GM12891 (cell line): ENCODE results near the gene RARRES1.
"Not testable (repeated sequence)": the region's sequence is repeated elsewhere in the genome, so short reads cannot be mapped to it uniquely, and the experiment has no call there.

Experiments
- PAX5 ChIP-seq: IDR thresholded peaks from 2 replicates; pipeline ENCODE4 v1.6.1; 2011; ENCODE audit warnings: low read length, moderate library complexity, mild to moderate bottlenecking; ENCODE audit not compliant: insufficient read depth, severe bottlenecking
- POLR2A ChIP-seq: IDR thresholded peaks from 2 replicates; pipeline ENCODE4 v1.6.1; 2011; ENCODE audit warnings: low read depth, low read length, control low read depth
- POLR2AphosphoS5 ChIP-seq: IDR thresholded peaks from 2 replicates; pipeline ENCODE4 v1.6.1; 2011; ENCODE audit warnings: low read depth, low read length, control low read depth
- SPI1 ChIP-seq: IDR thresholded peaks from 2 replicates; pipeline ENCODE4 v1.6.1; 2011; ENCODE audit warnings: low read depth, low read length, control low read depth
- TAF1 ChIP-seq: IDR thresholded peaks from 2 replicates; pipeline ENCODE4 v1.6.1; 2011; ENCODE audit warnings: low read depth, low read length, control low read depth

DNA sequence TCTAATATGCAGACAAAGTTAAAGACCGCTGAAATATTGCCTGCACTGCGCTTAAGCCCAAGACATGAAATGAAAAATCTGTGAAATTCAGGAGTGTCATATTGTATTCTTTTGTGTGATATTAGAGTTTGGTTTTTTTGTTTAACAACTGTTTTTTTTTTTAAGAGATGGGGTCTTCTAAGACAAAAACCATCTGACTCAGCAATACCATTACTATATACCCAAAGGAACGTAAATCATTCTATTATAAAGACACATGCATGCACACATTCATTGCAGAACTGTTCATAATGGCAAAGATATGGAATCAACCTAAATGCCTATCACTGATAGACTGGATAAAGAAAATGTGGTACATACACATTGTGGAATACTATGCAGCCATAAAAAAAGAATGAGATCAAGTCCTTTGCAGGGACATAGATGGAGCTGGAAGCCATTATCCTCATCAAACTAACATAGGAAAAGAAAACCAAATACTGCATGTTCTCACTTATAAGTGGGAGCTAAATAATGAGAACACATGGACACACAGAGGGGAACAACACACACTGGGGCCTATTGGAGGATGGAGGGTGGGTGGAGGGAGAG is 38.3 kb downstream of the RARRES1 start:
- not testable (repeated sequence) for TF ChIP-seq POLR2A, POLR2AphosphoS5, TAF1, PAX5, SPI1
